ENCODE measurements around the gene FGF4. TPM values are rescaled to one million over a fixed set of nuclear protein-coding genes. Genes with fewer than 3 reads are reported as not detected.

The FGF4 gene
- total RNA-seq, 4 donors from 2014 or later, result not detected

DNA sequence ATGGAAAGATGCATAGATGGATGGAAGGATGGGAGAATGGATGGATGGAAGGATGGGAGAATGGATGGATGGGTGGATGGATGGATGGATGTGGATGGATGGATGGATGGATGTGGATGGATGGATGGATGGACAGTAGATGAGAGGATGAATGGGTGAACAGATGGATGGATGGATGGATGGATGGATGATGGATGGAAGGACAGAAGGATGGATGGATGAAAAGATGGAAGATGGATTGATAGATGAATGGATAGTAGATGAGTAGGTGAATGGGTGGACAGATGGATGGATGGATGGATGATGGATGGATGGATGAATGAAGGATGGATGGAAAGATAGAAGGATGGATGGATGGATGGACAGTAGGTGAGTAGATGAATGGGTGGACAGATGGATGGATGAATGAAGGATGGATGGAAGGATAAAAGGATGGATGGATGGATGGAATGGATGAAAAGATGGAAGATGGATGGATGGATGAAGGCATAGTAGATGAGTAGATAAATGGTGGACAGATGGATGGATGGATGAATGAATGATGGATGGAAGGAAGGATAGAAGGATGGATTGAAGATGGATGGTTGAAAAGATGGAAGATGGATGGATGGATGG lies 28.6 kb upstream of the FGF4 start:
- TF ChIP-seq CTCF (IDR thresholded peaks at IDR 0.05) (no peak), POLR2A (IDR thresholded peaks at IDR 0.05) (no peak)
- intact Hi-C loops (cut with DNase I; ENCODE audit: low total_unique reads), result no loop called here
- no peak overlapping the region for H3K4me3 ChIP-seq (ENCODE audit: low read depth, poor library complexity, severe bottlenecking)
- DNase-seq (ENCODE audit: low spot score in 2 of 2), result no peak

DNA sequence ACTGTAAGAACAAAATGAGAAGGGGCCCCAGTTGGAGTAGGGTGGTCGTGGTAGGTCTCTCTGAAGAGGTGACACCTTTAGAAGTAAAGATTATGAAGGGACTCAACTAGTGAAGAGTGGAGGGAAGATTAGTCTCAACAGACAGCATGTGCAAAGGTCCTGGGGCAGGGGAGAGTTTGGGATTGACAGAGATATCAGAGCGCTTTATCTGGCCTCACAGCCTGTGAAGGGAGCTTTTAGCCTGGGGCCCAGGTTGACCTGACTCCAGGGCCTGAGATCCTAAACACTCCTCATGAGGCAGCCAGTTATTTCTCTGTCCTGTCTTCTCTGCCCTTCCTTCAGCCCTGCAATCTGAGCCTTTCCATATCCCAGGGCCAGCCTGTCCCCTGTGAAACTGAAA lies 27.9 kb upstream of the FGF4 start:
- TF ChIP-seq CTCF (IDR thresholded peaks at IDR 0.05), result no peak
- TF ChIP-seq POLR2A (IDR thresholded peaks at IDR 0.05), result no peak
- DNase-seq (ENCODE audit: low spot score in 2 of 2), result no peak
- WGBS, 2 donors, result 80 to 92% methylated on average over 2 of the region's 2 CpGs
- no peak overlapping the region for H3K4me3 ChIP-seq (ENCODE audit: low read depth, poor library complexity, severe bottlenecking)
- intact Hi-C loops (cut with DNase I; ENCODE audit: low total_unique reads), result no loop called here

DNA sequence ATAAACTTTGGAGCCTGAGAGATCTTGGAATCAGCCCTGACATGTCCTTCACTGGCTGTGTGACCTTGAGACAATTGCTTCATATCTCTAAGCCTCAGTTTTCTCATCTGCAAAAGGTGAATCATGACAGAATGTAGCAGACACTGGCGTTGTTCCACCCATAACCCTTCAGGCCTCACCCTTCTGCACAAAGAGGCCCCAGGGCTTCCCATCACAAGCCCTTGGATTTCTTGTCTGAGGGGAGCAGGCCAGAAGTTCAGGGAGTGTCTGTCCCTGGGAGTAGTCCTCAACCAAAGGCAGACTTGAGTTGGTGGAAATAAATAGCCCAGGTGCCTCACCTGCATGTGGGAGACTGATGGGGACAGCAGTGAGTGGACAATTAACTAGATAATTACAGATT lies 27.4 kb upstream of the FGF4 start:
- DNase-seq (ENCODE audit: low spot score in 2 of 2), result no peak
- TF ChIP-seq CTCF (IDR thresholded peaks at IDR 0.05) (no peak), POLR2A (IDR thresholded peaks at IDR 0.05) (no peak)
- intact Hi-C loops (cut with DNase I; ENCODE audit: low total_unique reads), result no loop called here
- no peak overlapping the region for H3K4me3 ChIP-seq (ENCODE audit: low read depth, poor library complexity, severe bottlenecking)
- WGBS, 2 donors, result 50 to 62% methylated on average over 1 of the region's 1 CpG

GRCh38 chr11:69801513-69802335 lies 26.6 kb upstream of the FGF4 start:
- no peak for TF ChIP-seq POLR2A (IDR thresholded peaks at IDR 0.05)
- no peak for TF ChIP-seq CTCF (IDR thresholded peaks at IDR 0.05)
- DNase-seq (ENCODE audit: low spot score in 2 of 2), result no peak
- H3K4me3 ChIP-seq (ENCODE audit: low read depth, poor library complexity, severe bottlenecking), result no peak overlapping the region
- 30 to 34% methylated on average over 15 of the region's 15 CpGs for WGBS, 2 donors
- intact Hi-C loops (cut with DNase I; ENCODE audit: low total_unique reads), result no loop called here

DNA sequence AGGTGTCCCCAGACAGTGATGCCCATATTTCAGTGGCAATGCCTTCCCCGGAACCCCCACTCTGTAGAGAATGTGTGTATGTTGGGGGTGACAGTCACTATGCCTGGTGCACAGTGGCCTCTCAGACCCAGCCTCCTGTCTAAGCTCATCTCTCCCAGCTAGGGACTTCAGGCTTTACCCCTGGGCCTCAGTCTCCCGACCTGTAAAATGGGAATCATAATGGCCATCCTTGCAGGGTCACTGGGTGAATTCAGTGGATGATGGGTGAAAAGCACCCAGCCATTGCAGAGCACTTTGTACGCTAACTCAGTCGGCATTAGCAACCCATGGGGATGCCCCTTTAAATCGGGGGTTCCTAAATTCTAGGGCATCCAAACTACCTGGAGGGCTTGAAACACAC lies 25.1 kb upstream of the FGF4 start:
- DNase-seq (ENCODE audit: low spot score in 2 of 2), result no peak
- H3K4me3 ChIP-seq (ENCODE audit: low read depth, poor library complexity, severe bottlenecking), result no peak overlapping the region
- intact Hi-C loops (cut with DNase I; ENCODE audit: low total_unique reads), result no loop called here
- WGBS, 2 donors, result 97 to 98% methylated on average over 5 of the region's 5 CpGs
- TF ChIP-seq CTCF (IDR thresholded peaks at IDR 0.05), result no peak
- TF ChIP-seq POLR2A (IDR thresholded peaks at IDR 0.05), result no peak
